ENCODE measurements around the gene KIFAP3. TPM values are rescaled to one million over a fixed set of nuclear protein-coding genes. Genes with fewer than 3 reads are reported as not detected.

KIFAP3 gene
- polyA plus RNA-seq, 3 donors = 2.1 to 4.7 (median 2.2) TPM

- no peak overlapping the region for H3K27ac Mint-ChIP-seq
These were observed 148.7 kb downstream of the KIFAP3 start for GRCh38 chr1:169925505-169926482.

GRCh38 chr1:169924829-169925228 is 149.7 kb downstream of the KIFAP3 start:
- no peaks in the 10 kb centered on the region for H3K27me3 Mint-ChIP-seq (ENCODE audit: low read depth in 3 of 3)
- H2AFZ ChIP-seq (ENCODE audit: insufficient read depth, low read depth, low read length, poor library complexity, severe bottlenecking) = no peak overlapping the region
- no peaks in the 10 kb centered on the region for H3K9me3 Mint-ChIP-seq
- no peaks in the 10 kb centered on the region for H3K79me2 ChIP-seq (ENCODE audit: insufficient read depth, low read length)
- no peaks in the 10 kb centered on the region for H3K27me3 ChIP-seq (ENCODE audit: control insufficient read depth in 2 of 2, insufficient read depth in 2 of 2, low read length in 2 of 2)
- no peaks in the 10 kb centered on the region for H3K36me3 ChIP-seq (replicated peaks in 1 of 2; ENCODE audit: control insufficient read depth in 1 of 2, insufficient read depth in 2 of 2, low read length in 2 of 2)
- H4K20me1 ChIP-seq (ENCODE audit: insufficient read depth, low read length) = no peaks in the 10 kb centered on the region
- WGBS (ENCODE audit: insufficient coverage) = 100% methylated on average over 1 of the region's 2 CpGs
- H3K27ac ChIP-seq (ENCODE audit: low read depth in 1 of 2, low read length in 2 of 2) = no peak overlapping the region
- no peaks in the 10 kb centered on the region for H3K9me3 ChIP-seq (replicated peaks in 1 of 2; ENCODE audit: control insufficient read depth in 1 of 2, insufficient read depth in 1 of 2, low read length in 2 of 2)
- TF ChIP-seq, protein P1, sequence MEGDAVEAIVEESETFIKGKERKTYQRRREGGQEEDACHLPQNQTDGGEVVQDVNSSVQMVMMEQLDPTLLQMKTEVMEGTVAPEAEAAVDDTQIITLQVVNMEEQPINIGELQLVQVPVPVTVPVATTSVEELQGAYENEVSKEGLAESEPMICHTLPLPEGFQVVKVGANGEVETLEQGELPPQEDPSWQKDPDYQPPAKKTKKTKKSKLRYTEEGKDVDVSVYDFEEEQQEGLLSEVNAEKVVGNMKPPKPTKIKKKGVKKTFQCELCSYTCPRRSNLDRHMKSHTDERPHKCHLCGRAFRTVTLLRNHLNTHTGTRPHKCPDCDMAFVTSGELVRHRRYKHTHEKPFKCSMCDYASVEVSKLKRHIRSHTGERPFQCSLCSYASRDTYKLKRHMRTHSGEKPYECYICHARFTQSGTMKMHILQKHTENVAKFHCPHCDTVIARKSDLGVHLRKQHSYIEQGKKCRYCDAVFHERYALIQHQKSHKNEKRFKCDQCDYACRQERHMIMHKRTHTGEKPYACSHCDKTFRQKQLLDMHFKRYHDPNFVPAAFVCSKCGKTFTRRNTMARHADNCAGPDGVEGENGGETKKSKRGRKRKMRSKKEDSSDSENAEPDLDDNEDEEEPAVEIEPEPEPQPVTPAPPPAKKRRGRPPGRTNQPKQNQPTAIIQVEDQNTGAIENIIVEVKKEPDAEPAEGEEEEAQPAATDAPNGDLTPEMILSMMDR (IDR thresholded peaks at IDR 0.05) = no peak
- H3K27ac Mint-ChIP-seq = no peak overlapping the region
- no peak overlapping the region for H3K4me2 ChIP-seq (replicated peaks; ENCODE audit: extremely low read depth, low read length, poor library complexity, severe bottlenecking)
- H3K9ac ChIP-seq (ENCODE audit: insufficient read depth, low read length, poor library complexity, severe bottlenecking) = no peak overlapping the region
- H3K4me1 Mint-ChIP-seq = no peaks in the 10 kb centered on the region
- intact Hi-C loops (cut with micrococcal nuclease) = loop anchor here in 1 of 2 donors (10.0 kb wide), 1 partner anchor 1000 kb away; no protein-coding TSS in a partner anchor
- DNase-seq = no peak
- peaks cover 0 to 3% of the 10 kb centered on the region in 2 donors for H3K36me3 Mint-ChIP-seq
- H3K4me1 ChIP-seq (ENCODE audit: control insufficient read depth in 1 of 2, insufficient read depth in 2 of 2, low read length in 2 of 2) = no peaks in the 10 kb centered on the region
- H3K4me3 Mint-ChIP-seq = no peak overlapping the region
- no peak overlapping the region for H3K4me3 ChIP-seq (replicated peaks in 1 of 3; ENCODE audit: low read depth in 2 of 3, low read length in 3 of 3)

More at GRCh38 chr1:169925505-169926482, 148.7 kb downstream of the KIFAP3 start:
- Histone ChIP-seq H3K27ac (ENCODE audit: low read depth in 1 of 2, low read length in 2 of 2) (no peak overlapping the region), H3K79me2 (ENCODE audit: insufficient read depth, low read length) (no peaks in the 10 kb centered on the region), H2AFZ (ENCODE audit: insufficient read depth, low read depth, low read length, poor library complexity, severe bottlenecking) (no peak overlapping the region), H3K36me3 (replicated peaks in 1 of 2; ENCODE audit: control insufficient read depth in 1 of 2, insufficient read depth in 2 of 2, low read length in 2 of 2) (no peaks in the 10 kb centered on the region), H3K27me3 (ENCODE audit: control insufficient read depth in 2 of 2, insufficient read depth in 2 of 2, low read length in 2 of 2) (no peaks in the 10 kb centered on the region), H3K4me1 (ENCODE audit: control insufficient read depth in 1 of 2, insufficient read depth in 2 of 2, low read length in 2 of 2) (no peaks in the 10 kb centered on the region), H3K4me2 (replicated peaks; ENCODE audit: extremely low read depth, low read length, poor library complexity, severe bottlenecking) (no peak overlapping the region), H3K4me3 (replicated peaks in 1 of 3; ENCODE audit: low read depth in 2 of 3, low read length in 3 of 3) (no peak overlapping the region), H4K20me1 (ENCODE audit: insufficient read depth, low read length) (no peaks in the 10 kb centered on the region), H3K9ac (ENCODE audit: insufficient read depth, low read length, poor library complexity, severe bottlenecking) (no peak overlapping the region), H3K9me3 (replicated peaks in 1 of 2; ENCODE audit: control insufficient read depth in 1 of 2, insufficient read depth in 1 of 2, low read length in 2 of 2) (no peaks in the 10 kb centered on the region)
- no CpG with 5 or more reads among the region's 3 CpGs for WGBS (ENCODE audit: insufficient coverage)
- TF ChIP-seq, protein P1 (IDR thresholded peaks at IDR 0.05) = no peak
- DNase-seq = no peak
- intact Hi-C loops (cut with micrococcal nuclease) = loop anchor here in 1 of 2 donors (10.0 kb wide), 1 partner anchor 999 kb away; no protein-coding TSS in a partner anchor
- Mint-ChIP-seq H3K4me1 (no peaks in the 10 kb centered on the region), H3K36me3 (peaks cover 0 to 3% of the 10 kb centered on the region in 2 donors), H3K4me3 (no peak overlapping the region), H3K9me3 (no peaks in the 10 kb centered on the region), H3K27me3 (ENCODE audit: low read depth in 3 of 3) (no peaks in the 10 kb centered on the region)
